ENCODE results near the gene RIC8B. TPM values are rescaled to one million over a fixed set of nuclear protein-coding genes. Genes with fewer than 3 reads are reported as not detected.
"Not testable (repeated sequence)": the region's sequence is repeated elsewhere in the genome, so short reads cannot be mapped to it uniquely, and the experiment has no call there.

Gene RIC8B, protein sequence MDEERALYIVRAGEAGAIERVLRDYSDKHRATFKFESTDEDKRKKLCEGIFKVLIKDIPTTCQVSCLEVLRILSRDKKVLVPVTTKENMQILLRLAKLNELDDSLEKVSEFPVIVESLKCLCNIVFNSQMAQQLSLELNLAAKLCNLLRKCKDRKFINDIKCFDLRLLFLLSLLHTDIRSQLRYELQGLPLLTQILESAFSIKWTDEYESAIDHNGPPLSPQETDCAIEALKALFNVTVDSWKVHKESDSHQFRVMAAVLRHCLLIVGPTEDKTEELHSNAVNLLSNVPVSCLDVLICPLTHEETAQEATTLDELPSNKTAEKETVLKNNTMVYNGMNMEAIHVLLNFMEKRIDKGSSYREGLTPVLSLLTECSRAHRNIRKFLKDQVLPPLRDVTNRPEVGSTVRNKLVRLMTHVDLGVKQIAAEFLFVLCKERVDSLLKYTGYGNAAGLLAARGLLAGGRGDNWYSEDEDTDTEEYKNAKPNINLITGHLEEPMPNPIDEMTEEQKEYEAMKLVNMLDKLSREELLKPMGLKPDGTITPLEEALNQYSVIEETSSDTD
- 9.8 and 22.1 TPM in 2 replicates for total RNA-seq (ENCODE audit: low replicate concordance)
- long read RNA-seq, full-length matches to known transcripts: 1 of 10 reads
- long read RNA-seq, partial matches to known transcripts: 6 of 10 reads
- long read RNA-seq, other reads (novel, unspliced or antisense): 3 of 10 reads

GRCh38 chr12:106774005-106774807 lies at the start of gene RIC8B:
Gene RIC8B, plus strand, starts transcription at chr12:106774682. Its CDS starts 64 bp downstream, at chr12:106774746.
- H3K4me3 Mint-ChIP-seq: peak within 1 kb of the TSS; percentile 99
- peak; percentile 96 for DNase-seq (ENCODE audit: extremely low spot score, unreplicated experiment)
- TF ChIP-seq CTCF (conservative IDR thresholded peaks at IDR 0.05): no peak
- no peaks in the 10 kb centered on the region for H3K9me3 Mint-ChIP-seq
- H3K27me3 Mint-ChIP-seq: peaks cover 12% of the 10 kb centered on the region
- peaks cover 27% of the 10 kb centered on the region for H3K4me1 Mint-ChIP-seq (ENCODE audit: unreplicated experiment)
- H3K27ac Mint-ChIP-seq: peak within 1 kb of the TSS; percentile 99
- H3K36me3 Mint-ChIP-seq: peaks cover 6% of the 10 kb centered on the region

DNA sequence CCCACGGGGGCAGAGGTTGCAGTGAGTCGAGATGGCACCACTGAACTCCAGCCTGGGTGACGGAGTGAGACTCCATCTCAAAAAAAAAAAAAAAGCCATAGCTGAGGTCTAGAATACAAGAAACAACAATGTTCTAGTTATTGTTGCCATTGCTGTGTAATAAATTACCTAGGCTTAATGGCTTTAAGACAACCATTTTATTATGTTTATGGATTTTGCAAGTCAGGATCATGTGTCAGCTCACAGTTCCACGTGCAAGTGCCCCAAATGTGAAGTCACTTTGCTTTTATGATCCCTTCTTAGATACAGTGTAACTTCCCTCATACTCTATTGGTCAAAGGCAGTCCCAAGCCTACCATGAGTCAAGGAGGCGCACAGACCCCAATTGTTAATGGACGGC lies 49.5 kb upstream of the RIC8B start:
- DNase-seq (ENCODE audit: extremely low spot score, unreplicated experiment): no peak
- H3K9me3 Mint-ChIP-seq: no peaks in the 10 kb centered on the region
- H3K4me3 Mint-ChIP-seq: no peak overlapping the region
- H3K36me3 Mint-ChIP-seq: no peaks in the 10 kb centered on the region
- peaks cover 9% of the 10 kb centered on the region for H3K27me3 Mint-ChIP-seq
- TF ChIP-seq CTCF (conservative IDR thresholded peaks at IDR 0.05): no peak
- H3K27ac Mint-ChIP-seq: no peak overlapping the region
- H3K4me1 Mint-ChIP-seq (ENCODE audit: unreplicated experiment): peaks cover 4% of the 10 kb centered on the region

- not testable (repeated sequence) for H3K4me1 Mint-ChIP-seq (ENCODE audit: unreplicated experiment); H3K27me3 Mint-ChIP-seq; H3K9me3 Mint-ChIP-seq; H3K36me3 Mint-ChIP-seq; H3K27ac Mint-ChIP-seq; DNase-seq (ENCODE audit: extremely low spot score, unreplicated experiment); H3K4me3 Mint-ChIP-seq
Measured at GRCh38 chr12:106726603-106727202, 47.8 kb upstream of the RIC8B start.

DNA sequence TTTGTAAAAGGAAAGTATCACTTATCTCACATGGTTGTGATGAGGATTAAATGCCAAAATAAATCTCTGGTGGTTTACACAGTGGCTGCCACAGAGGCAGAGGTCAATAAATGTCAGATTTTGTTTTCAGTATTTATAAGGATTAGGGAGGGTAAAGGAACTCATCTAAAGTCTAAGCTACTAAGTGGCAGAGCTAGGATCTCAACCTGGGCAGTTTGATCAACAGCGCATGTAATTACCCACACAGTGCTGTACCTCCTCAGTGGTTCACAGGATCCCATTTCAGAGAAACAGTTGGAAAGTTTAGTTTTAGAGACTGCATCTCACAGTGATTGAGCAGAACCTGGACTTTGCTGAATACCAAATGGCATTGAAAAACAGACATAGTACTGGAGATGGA lies 44.9 kb upstream of the RIC8B start:
- no peak for TF ChIP-seq CTCF (conservative IDR thresholded peaks at IDR 0.05)
- peaks cover 3% of the 10 kb centered on the region for H3K27me3 Mint-ChIP-seq
- H3K4me1 Mint-ChIP-seq (ENCODE audit: unreplicated experiment): no peaks in the 10 kb centered on the region
- no peak overlapping the region for H3K27ac Mint-ChIP-seq
- no peaks in the 10 kb centered on the region for H3K9me3 Mint-ChIP-seq
- no peak for DNase-seq (ENCODE audit: extremely low spot score, unreplicated experiment)
- peaks cover 8% of the 10 kb centered on the region for H3K36me3 Mint-ChIP-seq
- no peak overlapping the region for H3K4me3 Mint-ChIP-seq

DNA sequence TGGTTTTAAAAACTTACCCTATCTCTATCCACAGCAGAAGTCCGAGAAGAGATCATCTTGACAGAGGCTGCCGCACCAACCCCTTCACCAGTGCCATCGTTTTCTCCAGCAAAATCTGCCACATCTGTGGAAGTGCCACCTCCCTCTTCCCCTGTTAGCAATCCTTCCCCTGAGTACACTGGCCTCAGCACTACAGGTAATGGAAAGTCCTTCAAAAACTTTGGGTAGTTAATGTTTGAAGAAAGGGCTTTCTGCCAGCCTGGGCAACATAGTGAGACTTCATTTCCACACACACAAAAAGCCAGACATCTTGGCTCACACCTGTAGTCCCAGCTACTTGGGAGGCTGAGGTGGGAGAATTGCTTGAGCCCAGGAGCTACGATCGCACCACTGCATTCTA lies 41.6 kb upstream of the RIC8B start:
- no peak for TF ChIP-seq CTCF (conservative IDR thresholded peaks at IDR 0.05)
- Mint-ChIP-seq H3K27me3 (peaks cover 16% of the 10 kb centered on the region), H3K4me3 (no peak overlapping the region), H3K4me1 (ENCODE audit: unreplicated experiment) (no peaks in the 10 kb centered on the region), H3K9me3 (no peaks in the 10 kb centered on the region), H3K27ac (no peak overlapping the region), H3K36me3 (peaks cover 8% of the 10 kb centered on the region)
- DNase-seq (ENCODE audit: extremely low spot score, unreplicated experiment): no peak

All from type B pancreatic cell (in vitro differentiated cells).